A549 (cell line): ENCODE measurements around the gene UBE2R2. TPM values are rescaled to one million over a fixed set of nuclear protein-coding genes. Genes with fewer than 3 reads are reported as not detected.
"Not testable (repeated sequence)": the region's sequence is repeated elsewhere in the genome, so short reads cannot be mapped to it uniquely, and the experiment has no call there.

ENCODE experiments used
- ATAC-seq, 2 experiments: fragments of 200-7000 bp in 1 of 2; fragments of >200 bp in 1 of 2; cut with Nextera tagmentation in 1 of 2; cut with Tn5 transposase in 1 of 2; 3 replicates each; pipeline versions ENCODE4 v1.8.0 to v1.9.1; 2018 to 2020; ENCODE audit warnings: mild to moderate bottlenecking in 1 of 2, moderate library complexity in 1 of 2
- CTCF ChIA-PET: fragments of 300-600 bp; sonication (Branson Sonifier 250); formaldehyde crosslinking; extraction: SDS; loops from one replicate; lab custom pipeline; 2021; ENCODE audit warnings: antibody characterized with exemption, inconsistent platforms; lab: Yijun Ruan, JAX
- POLR2A ChIA-PET: fragments of 350-600 bp; formaldehyde crosslinking; extraction: SDS; loops from one replicate; lab custom pipeline; 2021; ENCODE audit warnings: antibody characterized with exemption, inconsistent platforms; lab: Yijun Ruan, JAX
- DNase-seq, 2 experiments: peaks; one replicate each; pipeline versions ENCODE4 v3.0.0 to v3.0.0-alpha.2; 2011 to 2016; ENCODE audit warnings: low read depth in 1 of 2, low spot score in 1 of 2
- FAIRE-seq: peaks from 2 replicates; lab custom pipeline; 2011; peaks lifted over from hg19 to GRCh38; lab: Jason Lieb, UNC
- H3K27ac ChIP-seq, 2 experiments: fragments of >200 bp; sonication (Bioruptor Twin); formaldehyde crosslinking; 3 replicates each; pipeline ENCODE4 v1.5.1; 2016 to 2017
- H3K4me1 ChIP-seq: fragments of >200 bp; sonication (Bioruptor Twin); formaldehyde crosslinking; 3 replicates; pipeline ENCODE4 v1.6.1; 2016
- H3K4me2 ChIP-seq: fragments of >200 bp; sonication (Bioruptor Twin); formaldehyde crosslinking; 3 replicates; pipeline ENCODE4 v1.6.1; 2016
- H3K4me3 ChIP-seq: fragments of >200 bp; sonication (Bioruptor Twin); formaldehyde crosslinking; 3 replicates; pipeline ENCODE4 v1.5.1; 2016
- H3K9me3 ChIP-seq: fragments of >200 bp; sonication (Bioruptor Twin); formaldehyde crosslinking; 3 replicates; pipeline ENCODE4 v1.6.1; 2016
- CBX8 ChIP-seq: fragments of 200-600 bp; sonication (generic); IDR thresholded peaks from 2 replicates; pipeline ENCODE4 v1.6.1; 2016
- CEBPB ChIP-seq, 2 experiments: fragments of >200 bp in 1 of 2; sonication (Bioruptor Twin) in 1 of 2; formaldehyde crosslinking in 1 of 2; IDR thresholded peaks; 2 replicates each; pipeline ENCODE4 v1.6.1; 2012 to 2016
- EHF ChIP-seq: fragments of 250-450 bp; sonication (Bioruptor Pico); IDR thresholded peaks from 2 replicates; pipeline ENCODE4 v1.5.0; 2020; ENCODE audit warnings: mild to moderate bottlenecking
- EHMT2 ChIP-seq: fragments of 200-600 bp; sonication (generic); IDR thresholded peaks from 2 replicates; pipeline ENCODE4 v1.6.1; 2016; ENCODE audit warnings: antibody characterized with exemption, low read depth, mild to moderate bottlenecking, moderate library complexity
- EP300 ChIP-seq, 2 experiments: fragments of >200 bp; sonication (Bioruptor Twin); formaldehyde crosslinking; IDR thresholded peaks; 2 replicates in 1 of 2; 3 replicates in 1 of 2; pipeline ENCODE4 v1.6.1; 2016 to 2017
- FOXS1 ChIP-seq: fragments of 250-450 bp; sonication (Bioruptor Pico); IDR thresholded peaks from 2 replicates; pipeline ENCODE4 v1.5.0; 2020; ENCODE audit warnings: mild to moderate bottlenecking, moderate library complexity
- HOXB13 ChIP-seq: fragments of 250-450 bp; sonication (Bioruptor Pico); IDR thresholded peaks from 2 replicates; pipeline ENCODE4 v1.5.0; 2020; ENCODE audit warnings: low read depth, mild to moderate bottlenecking, moderate library complexity
- KDM5A ChIP-seq: fragments of 200-600 bp; sonication (generic); IDR thresholded peaks from 2 replicates; pipeline ENCODE4 v1.6.1; 2016; ENCODE audit warnings: antibody characterized with exemption, mild to moderate bottlenecking
- MAZ ChIP-seq: fragments of 150-350 bp; IDR thresholded peaks from 2 replicates; pipeline ENCODE4 v1.6.1; 2014; ENCODE audit warnings: antibody characterized with exemption, low read depth, low read length, borderline replicate concordance
- MYC ChIP-seq: IDR thresholded peaks from 2 replicates; pipeline ENCODE4 v1.6.1; 2012; ENCODE audit warnings: mild to moderate bottlenecking, inconsistent platforms, low read length, improper control_type of control experiment, borderline replicate concordance
- PHF8 ChIP-seq: fragments of 200-600 bp; sonication (generic); IDR thresholded peaks from 2 replicates; pipeline ENCODE4 v1.6.1; 2016; ENCODE audit warnings: low read depth, mild to moderate bottlenecking, antibody characterized with exemption, moderate library complexity, borderline replicate concordance
- POLR2AphosphoS2 ChIP-seq: conservative IDR thresholded peaks from 2 replicates; pipeline ENCODE4 v1.6.1; 2012; ENCODE audit warnings: low read length, improper control_type of control experiment, inconsistent platforms
- RNF2 ChIP-seq: fragments of 200-600 bp; sonication (generic); IDR thresholded peaks from 2 replicates; pipeline ENCODE4 v1.6.1; 2016; ENCODE audit warnings: low read depth, mild to moderate bottlenecking, antibody characterized with exemption, moderate library complexity, borderline replicate concordance
- SREBF2 ChIP-seq: fragments of 450-650 bp; IDR thresholded peaks from 2 replicates; pipeline ENCODE4 v1.6.1; 2014; ENCODE audit warnings: mild to moderate bottlenecking, moderate library complexity
- TP53 ChIP-seq: fragments of 250-450 bp; sonication (Bioruptor Pico); IDR thresholded peaks from 2 replicates; pipeline ENCODE4 v1.5.0; 2021; ENCODE audit warnings: mild to moderate bottlenecking, moderate library complexity
- ZSCAN20 ChIP-seq: fragments of 250-450 bp; sonication (Bioruptor Pico); IDR thresholded peaks from 2 replicates; pipeline ENCODE4 v1.8.0; 2022; ENCODE audit warnings: mild to moderate bottlenecking, moderate library complexity
- WGBS: methylation state at CpG from one replicate; pipeline ENCODE4 v1.1.6; 2017; ENCODE audit errors: missing lambda C conversion rate; 5-methylcytosine and 5-hydroxymethylcytosine counted together
- polyA plus RNA-seq, 4 experiments: library from polyadenylated mRNA; depleted of rRNA in 3 of 4; stranded (reverse); fragments of >200 nt; fragmentation: RNase III in 1 of 4; extraction: RNeasy Plus Mini Kit Qiagen cat#74134 plus additional on column Dnase treatment in 1 of 4; gene quantifications; 2 replicates in 3 of 4; 3 replicates in 1 of 4; pipeline ENCODE4 v1.2.3, GENCODE V29; 2011 to 2017
- TF ChIP-seq, protein P1 (sequence below): fragments of >200 bp; sonication (Bioruptor Twin); formaldehyde crosslinking; IDR thresholded peaks from 3 replicates; pipeline ENCODE4 v1.5.1; 2016
- TF ChIP-seq, protein P2 (sequence below): IDR thresholded peaks from 2 replicates; pipeline ENCODE4 v1.6.1; 2012
- TF ChIP-seq, protein P3 (sequence below): fragments of 250-450 bp; sonication (Bioruptor Pico); IDR thresholded peaks from 2 replicates; pipeline ENCODE4 v1.5.0; 2021; ENCODE audit warnings: mild to moderate bottlenecking, moderate library complexity, borderline replicate concordance

UBE2R2 gene
- polyA plus RNA-seq, 2 of the 4 experiments (the other 2 are of a cell fraction): 41.2 to 48.1 TPM

DNA sequence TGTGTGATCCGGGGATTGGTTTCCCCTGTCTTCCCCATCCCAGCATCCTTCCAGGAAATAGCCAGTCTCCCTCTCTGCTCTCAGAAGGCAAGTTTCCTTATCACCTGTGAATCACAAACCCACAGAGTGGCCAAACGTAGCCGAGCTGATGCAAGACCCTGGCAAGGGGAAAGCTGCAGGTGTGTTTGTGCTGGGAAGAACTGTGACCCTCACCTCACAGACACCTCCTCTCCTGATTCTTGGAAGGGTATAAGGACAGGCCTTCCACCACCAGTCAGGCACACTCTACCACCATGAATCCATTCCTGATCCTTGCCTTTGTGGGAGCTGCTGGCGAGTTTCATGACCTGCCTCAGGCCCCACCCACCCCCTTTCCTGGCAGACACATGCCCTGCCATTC is 21.7 kb upstream of the UBE2R2 start, which contains the start of gene PRSS3:
Gene PRSS3 (plus strand): TSS at position 281 of the 400 bp plus-strand sequence. CDS start 13 bp downstream, at position 294.
- WGBS: 74% methylated on average over 4 of the region's 4 CpGs
- no peak for DNase-seq
- no peak within 1 kb of the TSS for H3K4me3 ChIP-seq
- ChIA-PET POLR2A (no interaction called here), CTCF (interaction anchor here (0.6 to 6.8 kb wide), 7 partner anchors 16 to 228 kb away, joined by 3 to 29 read pairs (median 4); no protein-coding TSS in a partner anchor)
- FAIRE-seq: no peak
- no peak within 1 kb of the TSS for H3K4me2 ChIP-seq
- peaks cover 15% of the 10 kb centered on the region for H3K4me1 ChIP-seq
- no peak for ATAC-seq
- H3K27ac ChIP-seq: no peak within 1 kb of the TSS
- H3K9me3 ChIP-seq: no peaks in the 10 kb centered on the region
- no peak for TF ChIP-seq POLR2AphosphoS2
- TF ChIP-seq MYC: no peak

DNA sequence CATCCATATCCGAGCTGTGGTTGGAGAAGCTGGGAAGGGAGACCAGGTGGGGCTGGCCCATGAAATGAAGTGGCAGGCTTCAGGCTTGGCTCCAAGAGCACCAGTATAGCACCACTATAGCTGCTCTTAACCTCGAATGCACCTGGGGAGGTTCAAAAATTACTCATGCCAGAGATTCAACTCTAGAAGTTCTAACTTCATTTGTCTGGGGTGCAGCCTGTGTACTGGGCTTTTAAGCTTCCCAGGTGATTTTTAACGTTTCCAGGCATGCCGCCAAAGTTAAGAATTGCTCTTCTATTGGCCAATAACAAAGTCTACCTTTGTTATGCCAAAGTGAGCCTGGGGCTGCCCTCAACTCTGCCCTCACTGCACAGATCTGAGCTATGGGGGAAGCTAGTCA is 21.1 kb upstream of the UBE2R2 start:
- POLR2A ChIA-PET: no interaction called here

DNA sequence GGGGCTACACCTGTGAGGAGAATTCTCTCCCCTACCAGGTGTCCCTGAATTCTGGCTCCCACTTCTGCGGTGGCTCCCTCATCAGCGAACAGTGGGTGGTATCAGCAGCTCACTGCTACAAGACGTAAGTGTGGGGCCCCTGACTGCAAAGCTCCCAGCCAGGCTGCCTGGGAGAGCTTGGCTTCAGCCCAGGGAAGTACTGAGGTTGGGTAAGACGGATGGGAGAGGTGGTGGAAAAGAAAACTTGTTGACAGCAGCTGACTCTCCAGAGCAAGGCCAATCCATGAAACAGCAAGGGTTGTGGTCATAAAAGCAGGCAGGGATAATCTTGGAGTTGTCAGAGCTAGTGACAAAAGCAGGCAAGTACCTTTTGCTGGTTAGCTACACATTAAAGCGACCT is 20.3 kb upstream of the UBE2R2 start:
- 64% methylated on average over 5 of the region's 5 CpGs for WGBS
- H3K9me3 ChIP-seq, FAIRE-seq, H3K27ac ChIP-seq, H3K4me3 ChIP-seq, H3K4me1 ChIP-seq, ATAC-seq, DNase-seq, H3K4me2 ChIP-seq, POLR2A ChIA-PET: not testable (repeated sequence)
- CTCF ChIA-PET: interaction anchor here (1.1 to 6.8 kb wide), 4 partner anchors 17 to 56 kb away, joined by 3 to 29 read pairs (median 11); no protein-coding TSS in a partner anchor

More for the DNA sequence above, 21.1 kb upstream of the UBE2R2 start:
- FAIRE-seq: no peak
- Histone ChIP-seq H3K4me1 (peaks cover 11% of the 10 kb centered on the region), H3K4me3 (no peak overlapping the region), H3K27ac (no peak overlapping the region), H3K4me2 (no peak overlapping the region), H3K9me3 (no peaks in the 10 kb centered on the region)
- WGBS: 43% methylated on average over 4 of the region's 4 CpGs
- TF ChIP-seq ZSCAN20 (CRISPR knock-in tag) (no peak), EHMT2 (no peak), SREBF2 (no peak), HOXB13 (no peak), FOXS1 (CRISPR knock-in tag) (no peak), PHF8 (no peak)
- TF ChIP-seq, protein P1, sequence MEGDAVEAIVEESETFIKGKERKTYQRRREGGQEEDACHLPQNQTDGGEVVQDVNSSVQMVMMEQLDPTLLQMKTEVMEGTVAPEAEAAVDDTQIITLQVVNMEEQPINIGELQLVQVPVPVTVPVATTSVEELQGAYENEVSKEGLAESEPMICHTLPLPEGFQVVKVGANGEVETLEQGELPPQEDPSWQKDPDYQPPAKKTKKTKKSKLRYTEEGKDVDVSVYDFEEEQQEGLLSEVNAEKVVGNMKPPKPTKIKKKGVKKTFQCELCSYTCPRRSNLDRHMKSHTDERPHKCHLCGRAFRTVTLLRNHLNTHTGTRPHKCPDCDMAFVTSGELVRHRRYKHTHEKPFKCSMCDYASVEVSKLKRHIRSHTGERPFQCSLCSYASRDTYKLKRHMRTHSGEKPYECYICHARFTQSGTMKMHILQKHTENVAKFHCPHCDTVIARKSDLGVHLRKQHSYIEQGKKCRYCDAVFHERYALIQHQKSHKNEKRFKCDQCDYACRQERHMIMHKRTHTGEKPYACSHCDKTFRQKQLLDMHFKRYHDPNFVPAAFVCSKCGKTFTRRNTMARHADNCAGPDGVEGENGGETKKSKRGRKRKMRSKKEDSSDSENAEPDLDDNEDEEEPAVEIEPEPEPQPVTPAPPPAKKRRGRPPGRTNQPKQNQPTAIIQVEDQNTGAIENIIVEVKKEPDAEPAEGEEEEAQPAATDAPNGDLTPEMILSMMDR: no peak
- CTCF ChIA-PET: interaction anchor here (0.6 to 6.8 kb wide), 6 partner anchors 16 to 228 kb away, joined by 3 to 29 read pairs (median 4); no protein-coding TSS in a partner anchor
- ATAC-seq: no peak
- no peak for DNase-seq

DNA sequence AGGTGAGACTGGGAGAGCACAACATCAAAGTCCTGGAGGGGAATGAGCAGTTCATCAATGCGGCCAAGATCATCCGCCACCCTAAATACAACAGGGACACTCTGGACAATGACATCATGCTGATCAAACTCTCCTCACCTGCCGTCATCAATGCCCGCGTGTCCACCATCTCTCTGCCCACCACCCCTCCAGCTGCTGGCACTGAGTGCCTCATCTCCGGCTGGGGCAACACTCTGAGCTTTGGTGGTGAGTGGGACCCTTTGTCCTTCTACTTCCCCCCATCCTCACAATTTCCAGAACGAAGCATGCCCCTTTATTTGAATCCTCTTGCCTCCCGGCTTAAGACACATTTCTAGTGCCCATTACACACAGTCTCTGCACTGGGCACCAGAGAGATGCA is 19.1 kb upstream of the UBE2R2 start:
- H3K4me3 ChIP-seq: no peak overlapping the region
- FAIRE-seq (no peak), ATAC-seq (no peak), DNase-seq (no peak)
- WGBS: 72% methylated on average over 8 of the region's 8 CpGs
- no peak overlapping the region for H3K27ac ChIP-seq
- H3K4me2 ChIP-seq: no peak overlapping the region
- no peaks in the 10 kb centered on the region for H3K9me3 ChIP-seq
- ChIA-PET CTCF (interaction anchor here (0.6 to 6.8 kb wide), 4 partner anchors 9 to 19 kb away, joined by 3 to 29 read pairs (median 10); no protein-coding TSS in a partner anchor), POLR2A (no interaction called here)
- no peaks in the 10 kb centered on the region for H3K4me1 ChIP-seq
- TF ChIP-seq HOXB13: no peak
- TF ChIP-seq CBX8: no peak
- no peak for TF ChIP-seq CEBPB (IDR thresholded peaks at IDR 0.05)
- TF ChIP-seq, protein P2, sequence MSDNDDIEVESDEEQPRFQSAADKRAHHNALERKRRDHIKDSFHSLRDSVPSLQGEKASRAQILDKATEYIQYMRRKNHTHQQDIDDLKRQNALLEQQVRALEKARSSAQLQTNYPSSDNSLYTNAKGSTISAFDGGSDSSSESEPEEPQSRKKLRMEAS: no peak
- TF ChIP-seq KDM5A: no peak
- TF ChIP-seq MAZ: no peak
- TF ChIP-seq TP53 (CRISPR knock-in tag): no peak
- TF ChIP-seq EP300 (IDR thresholded peaks at IDR 0.05): no peak
- TF ChIP-seq EHF (CRISPR knock-in tag): no peak
- TF ChIP-seq, protein P3, sequence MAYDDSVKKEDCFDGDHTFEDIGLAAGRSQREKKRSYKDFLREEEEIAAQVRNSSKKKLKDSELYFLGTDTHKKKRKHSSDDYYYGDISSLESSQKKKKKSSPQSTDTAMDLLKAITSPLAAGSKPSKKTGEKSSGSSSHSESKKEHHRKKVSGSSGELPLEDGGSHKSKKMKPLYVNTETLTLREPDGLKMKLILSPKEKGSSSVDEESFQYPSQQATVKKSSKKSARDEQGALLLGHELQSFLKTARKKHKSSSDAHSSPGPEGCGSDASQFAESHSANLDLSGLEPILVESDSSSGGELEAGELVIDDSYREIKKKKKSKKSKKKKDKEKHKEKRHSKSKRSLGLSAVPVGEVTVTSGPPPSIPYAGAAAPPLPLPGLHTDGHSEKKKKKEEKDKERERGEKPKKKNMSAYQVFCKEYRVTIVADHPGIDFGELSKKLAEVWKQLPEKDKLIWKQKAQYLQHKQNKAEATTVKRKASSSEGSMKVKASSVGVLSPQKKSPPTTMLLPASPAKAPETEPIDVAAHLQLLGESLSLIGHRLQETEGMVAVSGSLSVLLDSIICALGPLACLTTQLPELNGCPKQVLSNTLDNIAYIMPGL (CRISPR knock-in tag): no peak
- no peak for TF ChIP-seq RNF2
